Ishikawa (cell line): ENCODE measurements around the gene TSC22D1.

ENCODE experiments used
- CEBPB ChIP-seq: IDR thresholded peaks from 2 replicates; pipeline ENCODE4 v1.6.1; 2012
- CREB1 ChIP-seq: IDR thresholded peaks from 2 replicates; pipeline ENCODE4 v1.6.1; 2012; ENCODE audit warnings: low read depth
- EGR1 ChIP-seq: IDR thresholded peaks from 2 replicates; pipeline ENCODE4 v1.6.1; 2012
- EP300 ChIP-seq: IDR thresholded peaks from 2 replicates; pipeline ENCODE4 v1.6.1; 2012; ENCODE audit warnings: borderline replicate concordance
- FOXM1 ChIP-seq: IDR thresholded peaks from 2 replicates; pipeline ENCODE4 v1.6.1; 2012; ENCODE audit warnings: low read depth, borderline replicate concordance
- NFIC ChIP-seq: IDR thresholded peaks from 2 replicates; pipeline ENCODE4 v1.6.1; 2012
- RAD21 ChIP-seq: IDR thresholded peaks from 2 replicates; pipeline ENCODE4 v1.6.1; 2012; ENCODE audit warnings: low read depth
- REST ChIP-seq: IDR thresholded peaks from 2 replicates; pipeline ENCODE4 v1.6.1; 2012; ENCODE audit warnings: low read depth, mild to moderate bottlenecking
- TAF1 ChIP-seq: IDR thresholded peaks from 2 replicates; pipeline ENCODE4 v1.6.1; 2012; ENCODE audit warnings: low read depth, mild to moderate bottlenecking
- TEAD4 ChIP-seq: IDR thresholded peaks from 2 replicates; pipeline ENCODE4 v1.6.1; 2012
- YY1 ChIP-seq: IDR thresholded peaks from 2 replicates; pipeline ENCODE4 v1.6.1; 2012; ENCODE audit warnings: low read depth
- TF ChIP-seq, protein P1 (sequence below): IDR thresholded peaks from 2 replicates; pipeline ENCODE4 v1.6.1; 2012

- no peak for TF ChIP-seq RAD21
- no peak for TF ChIP-seq REST
- TF ChIP-seq, protein P1, sequence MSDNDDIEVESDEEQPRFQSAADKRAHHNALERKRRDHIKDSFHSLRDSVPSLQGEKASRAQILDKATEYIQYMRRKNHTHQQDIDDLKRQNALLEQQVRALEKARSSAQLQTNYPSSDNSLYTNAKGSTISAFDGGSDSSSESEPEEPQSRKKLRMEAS, result no peak
- no peak for TF ChIP-seq EP300
- TF ChIP-seq CREB1, result no peak
- TF ChIP-seq YY1, result no peak
- TF ChIP-seq TEAD4, result no peak
- TF ChIP-seq FOXM1, result no peak
- no peak for TF ChIP-seq NFIC
- TF ChIP-seq EGR1, result no peak
- TF ChIP-seq TAF1, result no peak
- TF ChIP-seq CEBPB, result no peak
These were observed 166.5 kb downstream of the TSC22D1 start for GRCh38 chr13:44409595-44409994.
